ENCODE measurements around the gene APEX2.
"Not testable (repeated sequence)": the region's sequence is repeated elsewhere in the genome, so short reads cannot be mapped to it uniquely, and the experiment has no call there.

Gene APEX2

DNA sequence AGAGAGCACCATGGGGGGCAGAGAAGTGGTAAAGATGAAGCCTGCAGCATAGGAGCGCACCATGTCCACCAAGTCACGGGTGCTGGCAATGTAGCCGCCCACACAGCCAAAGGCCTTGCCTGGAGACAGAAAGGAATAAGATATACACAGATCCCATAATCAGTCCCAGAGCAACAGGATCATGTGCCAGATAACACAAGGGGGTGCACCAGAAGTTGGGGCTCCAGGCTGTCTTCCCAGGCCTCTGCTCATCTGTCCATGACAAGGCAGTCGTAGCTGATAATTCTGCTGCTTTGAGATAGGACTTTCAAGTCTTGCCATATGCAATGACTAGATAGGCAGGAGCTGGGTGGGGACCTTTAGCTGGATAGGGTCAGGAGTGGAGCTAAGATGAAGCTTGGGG is 14.7 kb downstream of the APEX2 start:
- FAIRE-seq: no peak

- no peak for FAIRE-seq
Measured at GRCh38 chrX:55026143-55026542, 26.0 kb downstream of the APEX2 start.

DNA sequence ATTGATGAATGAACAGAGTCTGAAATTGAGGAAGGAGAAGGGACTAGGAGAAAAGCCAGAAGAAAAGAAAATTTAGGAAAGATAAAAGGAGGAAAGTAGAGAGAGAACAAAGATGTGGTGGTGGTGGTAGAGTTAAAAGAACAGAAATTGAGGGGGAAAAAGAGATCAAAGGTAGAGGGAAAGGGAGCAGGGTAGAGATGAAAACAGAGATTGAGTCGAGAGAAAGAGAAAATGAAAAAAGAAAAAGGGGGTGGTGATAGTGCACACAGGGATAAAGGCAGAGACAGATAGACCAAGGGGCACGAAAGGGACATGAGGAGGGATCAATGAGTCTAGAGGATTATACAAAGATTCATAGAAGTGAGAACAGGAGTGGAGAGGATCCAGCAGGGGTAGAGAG is 26.7 kb downstream of the APEX2 start:
- FAIRE-seq: no peak

GRCh38 chrX:55028040-55028439 is 27.9 kb downstream of the APEX2 start:
- FAIRE-seq: no peak

- FAIRE-seq: no peak
Measured at GRCh38 chrX:55028611-55029010, 28.4 kb downstream of the APEX2 start.

DNA sequence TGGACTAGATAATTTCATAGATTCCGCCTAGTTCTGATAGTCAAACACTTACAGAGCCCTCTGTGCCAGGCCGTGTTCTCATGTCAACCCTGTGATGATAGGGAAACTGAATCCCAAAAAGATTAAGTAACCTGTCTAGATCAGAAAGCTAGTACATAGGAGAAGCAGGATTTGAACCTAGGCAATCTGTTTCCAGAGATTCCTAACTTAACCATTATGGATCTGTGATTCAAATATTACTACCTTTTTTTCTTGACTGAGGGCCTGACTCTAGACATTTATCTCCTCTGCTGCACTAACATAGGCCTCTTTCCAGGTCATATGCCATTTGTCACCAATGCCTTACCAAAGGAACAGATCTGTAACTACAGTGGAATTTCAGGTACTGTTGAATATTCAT is 29.1 kb downstream of the APEX2 start:
- FAIRE-seq: no peak

GRCh38 chrX:55030271-55031205 is 30.4 kb downstream of the APEX2 start, which contains the start of gene ALAS2:
ALAS2 (minus strand) TSS chrX:55030977; CDS start chrX:55026000, 4,977 bp downstream.
- FAIRE-seq: no peak

- FAIRE-seq: no peak
Measured at GRCh38 chrX:55033429-55033828, 33.3 kb downstream of the APEX2 start.

GRCh38 chrX:55039471-55039870 is 39.3 kb downstream of the APEX2 start:
- FAIRE-seq: no peak

- FAIRE-seq: no peak
Measured at GRCh38 chrX:55041514-55041913, 41.4 kb downstream of the APEX2 start.

GRCh38 chrX:55050599-55050998 is 50.4 kb downstream of the APEX2 start:
- FAIRE-seq: not testable (repeated sequence)

GRCh38 chrX:55056820-55057674 is 56.9 kb downstream of the APEX2 start:
- FAIRE-seq: no peak

DNA sequence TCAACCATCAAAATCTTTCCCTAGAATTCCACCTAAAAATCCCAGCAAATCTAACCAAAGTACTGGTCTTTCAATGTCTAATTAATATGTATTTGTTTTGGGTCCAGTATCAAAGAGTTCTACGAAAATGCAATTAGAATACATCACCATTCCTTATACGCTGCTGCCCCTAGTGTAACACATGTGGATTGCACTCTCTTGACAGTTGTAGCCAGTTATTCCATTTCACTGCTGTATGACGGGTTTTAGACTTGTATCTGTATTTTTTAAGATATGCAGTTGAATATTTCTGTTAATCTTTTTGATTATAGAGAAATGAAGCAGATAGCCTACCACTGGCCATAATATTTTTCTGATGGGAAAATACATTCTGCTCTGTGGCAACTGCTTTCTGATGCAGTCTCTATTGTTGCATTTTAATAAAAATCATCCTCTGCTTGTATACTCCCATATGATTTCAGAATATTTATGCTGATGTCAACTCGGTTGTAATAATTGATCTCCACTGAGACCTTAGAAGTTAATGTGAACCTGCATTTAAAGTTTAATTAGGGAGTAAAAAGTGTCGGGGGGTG is 57.6 kb downstream of the APEX2 start:
- FAIRE-seq: peak; percentile 74

Measured in TTC549 (cell line).